Ovary (tissue), 3 donors: ENCODE results near the gene ACSL3.

Experiments used
- POLR2A ChIP-seq: fragments of 450-650 bp; IDR thresholded peaks from one replicate; pipeline ENCODE4 v1.6.1; 2017; ENCODE audit warnings: antibody characterized with exemption, mild to moderate bottlenecking, moderate library complexity
- TF ChIP-seq, protein P1 (sequence below), 3 donors: fragments of 450-650 bp in 2 of 3; fragments of 200-600 bp in 1 of 3; IDR thresholded peaks; one replicate each; pipeline versions ENCODE4 v1.5.1 to v1.8.0; 2016 to 2022; ENCODE audit warnings: antibody characterized with exemption in 3 of 3, mild to moderate bottlenecking in 1 of 3
- donor health status: DM: no; HTN: no; CAD: no.

DNA sequence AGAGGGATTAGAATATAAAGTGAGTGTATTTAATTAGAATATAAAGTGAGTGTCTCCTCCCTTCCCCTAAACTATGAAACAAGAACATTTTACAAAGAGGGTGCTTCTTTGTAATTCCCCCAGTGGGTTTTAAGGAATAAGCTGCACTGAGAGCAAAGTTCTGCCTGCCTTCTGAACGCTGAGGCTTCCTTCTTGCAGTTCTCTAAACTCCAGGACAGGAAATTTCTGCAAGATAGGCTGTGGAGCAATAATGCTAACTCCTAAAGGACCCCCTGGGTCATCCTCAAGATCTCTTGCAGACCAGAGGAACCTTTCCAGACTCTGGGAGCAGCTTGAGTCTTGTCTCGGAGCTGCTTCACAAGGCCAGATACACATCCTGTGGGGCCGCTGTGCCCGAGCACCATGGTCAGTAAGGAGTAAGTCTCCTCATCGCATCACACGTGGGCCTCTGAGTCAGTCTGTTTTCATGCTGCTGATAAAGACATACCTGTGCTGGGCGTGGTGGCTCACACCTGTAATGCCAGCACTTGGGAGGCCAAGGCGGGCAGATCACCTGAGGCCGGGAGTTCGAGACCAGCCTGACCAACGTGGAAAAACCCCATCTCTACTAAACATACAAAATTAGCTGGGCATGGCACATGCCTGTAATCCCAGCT is 103.7 kb downstream of the ACSL3 start:
- TF ChIP-seq, protein P1, sequence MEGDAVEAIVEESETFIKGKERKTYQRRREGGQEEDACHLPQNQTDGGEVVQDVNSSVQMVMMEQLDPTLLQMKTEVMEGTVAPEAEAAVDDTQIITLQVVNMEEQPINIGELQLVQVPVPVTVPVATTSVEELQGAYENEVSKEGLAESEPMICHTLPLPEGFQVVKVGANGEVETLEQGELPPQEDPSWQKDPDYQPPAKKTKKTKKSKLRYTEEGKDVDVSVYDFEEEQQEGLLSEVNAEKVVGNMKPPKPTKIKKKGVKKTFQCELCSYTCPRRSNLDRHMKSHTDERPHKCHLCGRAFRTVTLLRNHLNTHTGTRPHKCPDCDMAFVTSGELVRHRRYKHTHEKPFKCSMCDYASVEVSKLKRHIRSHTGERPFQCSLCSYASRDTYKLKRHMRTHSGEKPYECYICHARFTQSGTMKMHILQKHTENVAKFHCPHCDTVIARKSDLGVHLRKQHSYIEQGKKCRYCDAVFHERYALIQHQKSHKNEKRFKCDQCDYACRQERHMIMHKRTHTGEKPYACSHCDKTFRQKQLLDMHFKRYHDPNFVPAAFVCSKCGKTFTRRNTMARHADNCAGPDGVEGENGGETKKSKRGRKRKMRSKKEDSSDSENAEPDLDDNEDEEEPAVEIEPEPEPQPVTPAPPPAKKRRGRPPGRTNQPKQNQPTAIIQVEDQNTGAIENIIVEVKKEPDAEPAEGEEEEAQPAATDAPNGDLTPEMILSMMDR (IDR thresholded peaks at IDR 0.05): no peak
- TF ChIP-seq POLR2A: no peak
